HUES6 (cell line): ENCODE data around the gene CDH22.

ENCODE experiments used
- H3K27ac ChIP-seq: 2 replicates; pipeline ENCODE4 v1.7.0; 2013; ENCODE audit warnings: low read depth, mild to moderate bottlenecking, low read length, inconsistent platforms
- H3K27me3 ChIP-seq: 2 replicates; pipeline ENCODE4 v1.6.1; 2013; ENCODE audit warnings: low read length; ENCODE audit not compliant: control insufficient read depth, insufficient read depth
- H3K36me3 ChIP-seq: 2 replicates; pipeline ENCODE4 v1.6.1; 2013; ENCODE audit warnings: low read length; ENCODE audit not compliant: control insufficient read depth, insufficient read depth
- H3K4me1 ChIP-seq: 2 replicates; pipeline ENCODE4 v1.6.1; 2013; ENCODE audit warnings: low read length; ENCODE audit not compliant: control insufficient read depth, insufficient read depth
- H3K4me3 ChIP-seq: 2 replicates; pipeline ENCODE4 v1.5.1; 2013; ENCODE audit warnings: low read depth, low read length
- H3K9ac ChIP-seq: one replicate; pipeline ENCODE4 v1.6.1; 2013; ENCODE audit warnings: mild to moderate bottlenecking, low read length
- H3K9me3 ChIP-seq: 2 replicates; pipeline ENCODE4 v1.6.1; 2013; ENCODE audit warnings: low read depth, low read length; ENCODE audit not compliant: control insufficient read depth, insufficient read depth

Gene CDH22

DNA sequence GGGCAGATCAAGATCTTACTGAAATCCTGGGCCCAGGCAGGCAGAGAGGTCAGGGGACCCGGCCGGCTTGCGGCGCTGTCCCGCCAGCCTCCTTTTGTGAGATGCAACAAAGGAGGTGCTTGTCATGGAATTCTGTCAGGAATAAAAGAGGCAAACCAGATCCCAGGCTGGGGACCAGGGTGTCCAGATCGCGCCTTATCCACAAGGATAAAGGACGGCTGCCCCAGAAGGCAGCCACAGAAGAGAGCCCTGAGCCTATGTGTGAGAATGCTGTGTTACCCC, 42.6 kb upstream of the CDH22 start:
- peaks cover 24% of the 10 kb centered on the region for H3K36me3 ChIP-seq
- no peak overlapping the region; the same call in 1 of the 2 replicates for H3K4me3 ChIP-seq
- H3K9me3 ChIP-seq: no peaks in the 10 kb centered on the region
- H3K27me3 ChIP-seq: no peaks in the 10 kb centered on the region
- H3K4me1 ChIP-seq: peaks cover 36% of the 10 kb centered on the region
- peak overlapping the region; percentile 71 for H3K9ac ChIP-seq
- H3K27ac ChIP-seq: peak overlapping the region; percentile 80

GRCh38 chr20:46350201-46350985, 42.1 kb upstream of the CDH22 start:
- no peaks in the 10 kb centered on the region for H3K9me3 ChIP-seq
- no peak overlapping the region; the same call in 1 of the 2 replicates for H3K4me3 ChIP-seq
- peaks cover 36% of the 10 kb centered on the region for H3K4me1 ChIP-seq
- peak overlapping the region; percentile 71 for H3K9ac ChIP-seq
- 0 out of 2 replicates have a peak, but pooled peaks cover under 1% of the 10 kb centered on the region for H3K27me3 ChIP-seq
- H3K27ac ChIP-seq: peak overlapping the region; percentile 80
- H3K36me3 ChIP-seq: peaks cover 19% of the 10 kb centered on the region

GRCh38 chr20:46349742-46350056, 41.4 kb upstream of the CDH22 start:
- Histone ChIP-seq H3K4me3 (no peak overlapping the region), H3K27me3 (peaks cover 7% of the 10 kb centered on the region; the same call in 1 of the 2 replicates), H3K4me1 (peaks cover 36% of the 10 kb centered on the region), H3K36me3 (peaks cover 12% of the 10 kb centered on the region), H3K27ac (peak overlapping the region; percentile 5; the same call in 1 of the 2 replicates), H3K9me3 (no peaks in the 10 kb centered on the region), H3K9ac (peak overlapping the region; percentile 58)

GRCh38 chr20:46349035-46349741, 40.9 kb upstream of the CDH22 start:
- Histone ChIP-seq H3K36me3 (peaks cover 7% of the 10 kb centered on the region; the same call in 1 of the 2 replicates), H3K4me3 (no peak overlapping the region), H3K9me3 (no peaks in the 10 kb centered on the region), H3K27me3 (peaks cover 12% of the 10 kb centered on the region; the same call in 1 of the 2 replicates), H3K27ac (no peak overlapping the region), H3K4me1 (peaks cover 36% of the 10 kb centered on the region), H3K9ac (no peak overlapping the region)

- H3K27me3 ChIP-seq: peaks cover 20% of the 10 kb centered on the region
- no peak overlapping the region for H3K27ac ChIP-seq
- H3K4me3 ChIP-seq: peak overlapping the region; percentile 27; the same call in 1 of the 2 replicates
- H3K4me1 ChIP-seq: peaks cover 44% of the 10 kb centered on the region
- H3K9me3 ChIP-seq: no peaks in the 10 kb centered on the region
- no peak overlapping the region for H3K9ac ChIP-seq
- H3K36me3 ChIP-seq: no peaks in the 10 kb centered on the region
Observed at GRCh38 chr20:46347841-46348803, 39.8 kb upstream of the CDH22 start.

DNA sequence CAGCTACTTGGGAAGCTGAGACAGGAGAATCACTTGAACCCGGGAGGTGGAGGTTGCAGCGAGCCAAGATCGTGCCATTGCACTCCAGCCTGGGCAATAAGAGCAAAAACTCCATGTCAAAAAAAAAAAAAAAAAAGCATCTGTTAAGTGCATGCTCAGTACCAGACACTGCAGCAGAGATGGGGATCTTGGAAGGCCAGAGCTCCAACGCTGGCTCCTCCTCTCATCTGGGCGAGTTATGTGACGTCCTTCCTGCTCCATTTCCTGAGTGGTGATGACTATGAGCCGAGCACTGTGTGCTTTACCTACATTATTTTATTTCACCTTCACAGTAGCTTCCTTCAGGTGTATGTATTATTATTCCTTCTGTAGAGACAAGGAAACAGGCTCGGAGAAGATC, 38.5 kb upstream of the CDH22 start:
- Histone ChIP-seq H3K9me3 (no peaks in the 10 kb centered on the region), H3K36me3 (no peaks in the 10 kb centered on the region), H3K4me3 (no peak overlapping the region), H3K4me1 (peaks cover 45% of the 10 kb centered on the region), H3K9ac (no peak overlapping the region), H3K27ac (no peak overlapping the region), H3K27me3 (peaks cover 33% of the 10 kb centered on the region)

DNA sequence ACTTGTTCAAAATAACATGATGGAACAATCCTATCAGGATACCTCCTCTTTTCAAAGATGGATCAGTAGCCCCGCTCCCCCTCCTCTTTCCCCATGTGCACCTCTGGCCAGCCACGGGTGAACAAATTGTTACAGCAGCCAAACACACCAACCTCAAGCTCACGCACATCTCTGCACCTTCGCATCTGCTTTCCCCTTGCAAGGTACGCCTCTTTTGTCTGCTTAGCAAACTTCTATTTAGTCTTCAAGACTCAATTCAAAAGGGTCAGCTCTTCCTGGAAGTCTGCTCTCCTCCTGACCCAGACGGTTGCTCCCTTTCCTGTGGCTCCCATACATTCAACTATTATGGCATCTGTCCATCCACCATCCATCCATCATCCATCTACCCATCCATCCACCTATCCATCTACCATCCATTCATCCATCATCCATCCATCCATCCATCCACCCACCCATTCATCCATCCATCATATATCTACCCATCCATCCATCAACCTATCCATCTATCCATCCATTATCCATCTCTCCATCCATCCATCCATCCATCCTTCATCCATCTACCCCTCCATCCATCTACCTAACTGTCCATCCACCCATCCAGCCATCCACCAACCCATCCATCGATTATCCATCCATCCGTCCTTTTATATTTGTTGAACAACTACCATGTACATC, 36.3 kb upstream of the CDH22 start:
- Histone ChIP-seq H3K27me3 (peaks cover 45% of the 10 kb centered on the region), H3K4me1 (peaks cover 24% of the 10 kb centered on the region), H3K27ac (no peak overlapping the region), H3K9ac (no peak overlapping the region), H3K9me3 (no peaks in the 10 kb centered on the region), H3K4me3 (no peak overlapping the region), H3K36me3 (no peaks in the 10 kb centered on the region)

GRCh38 chr20:46343975-46344357, 35.7 kb upstream of the CDH22 start:
- peaks cover 51% of the 10 kb centered on the region for H3K27me3 ChIP-seq
- H3K36me3 ChIP-seq: no peaks in the 10 kb centered on the region

DNA sequence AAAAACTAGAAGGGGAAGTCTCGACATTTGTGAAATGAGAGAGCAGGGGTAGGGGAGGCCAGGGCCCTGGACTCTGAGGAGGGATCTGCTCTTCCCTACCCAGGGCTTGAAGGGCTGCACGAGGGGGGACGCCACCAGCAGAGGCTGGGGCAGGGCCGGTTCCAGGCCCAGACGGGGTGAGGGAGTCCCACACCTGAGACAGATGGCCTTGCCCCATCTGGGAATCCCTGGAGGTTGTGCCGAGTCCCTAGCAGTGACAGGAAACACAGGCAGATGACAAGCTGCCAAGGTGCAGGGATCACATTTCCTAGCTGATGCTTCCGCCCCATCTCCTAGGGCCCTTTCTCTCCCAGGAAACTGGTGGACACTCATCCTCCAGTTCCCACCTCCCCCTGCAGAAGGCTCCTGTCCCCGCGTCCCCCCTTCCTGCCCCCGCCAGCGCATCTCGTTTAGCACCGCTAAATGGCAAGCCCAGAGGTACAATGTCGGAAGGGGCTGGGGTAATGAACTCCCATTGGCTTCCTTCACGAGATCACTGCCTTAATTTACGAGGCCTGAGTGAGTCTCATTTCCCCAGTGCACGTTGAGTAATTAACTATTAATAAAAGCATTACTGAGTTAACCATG, 35.2 kb upstream of the CDH22 start:
- H3K27me3 ChIP-seq: peaks cover 52% of the 10 kb centered on the region
- H3K4me3 ChIP-seq: no peak overlapping the region
- no peaks in the 10 kb centered on the region for H3K9me3 ChIP-seq
- H3K36me3 ChIP-seq: no peaks in the 10 kb centered on the region
- H3K4me1 ChIP-seq: peaks cover 15% of the 10 kb centered on the region; the same call in 1 of the 2 replicates
- H3K27ac ChIP-seq: no peak overlapping the region
- H3K9ac ChIP-seq: no peak overlapping the region

More at GRCh38 chr20:46343975-46344357, 35.7 kb upstream of the CDH22 start:
- Histone ChIP-seq H3K4me1 (peaks cover 20% of the 10 kb centered on the region), H3K9me3 (no peaks in the 10 kb centered on the region), H3K4me3 (no peak overlapping the region), H3K9ac (no peak overlapping the region), H3K27ac (no peak overlapping the region)
